HUES48 (cell line): ENCODE results near the gene LYPD4.
A peak's percentile ranks its signal among the peaks of the same experiment; 100 is the strongest.

ENCODE experiments used
- H3K27ac ChIP-seq: one replicate; pipeline ENCODE4 v1.7.0; 2013; ENCODE audit warnings: low read depth, low read length, inconsistent platforms
- H3K27me3 ChIP-seq: 2 replicates; pipeline ENCODE4 v1.6.1; 2013; ENCODE audit warnings: mild to moderate bottlenecking, low read length; ENCODE audit not compliant: control insufficient read depth, insufficient read depth
- H3K36me3 ChIP-seq: 2 replicates; pipeline ENCODE4 v1.6.1; 2013; ENCODE audit warnings: low read length; ENCODE audit not compliant: control insufficient read depth, insufficient read depth
- H3K4me1 ChIP-seq: 2 replicates; pipeline ENCODE4 v1.6.1; 2013; ENCODE audit warnings: mild to moderate bottlenecking, low read length; ENCODE audit not compliant: control insufficient read depth, insufficient read depth
- H3K4me3 ChIP-seq: 2 replicates; pipeline ENCODE4 v1.5.1; 2013; ENCODE audit warnings: mild to moderate bottlenecking, low read depth, low read length
- H3K9ac ChIP-seq: 2 replicates; pipeline ENCODE4 v1.6.1; 2013; ENCODE audit warnings: mild to moderate bottlenecking, low read depth, low read length, moderate library complexity
- H3K9me3 ChIP-seq: 2 replicates; pipeline ENCODE4 v1.6.1; 2013; ENCODE audit warnings: low read length; ENCODE audit not compliant: control insufficient read depth, insufficient read depth

LYPD4 gene

GRCh38 chr19:41844601-41845000 is at the start of gene LYPD4:
LYPD4 (minus strand) TSS chr19:41844683; CDS start chr19:41839285, 5,398 bp downstream.
- no peak within 1 kb of the TSS for H3K27ac ChIP-seq
- H3K4me3 ChIP-seq: no peak within 1 kb of the TSS
- H3K9me3 ChIP-seq: no peaks in the 10 kb centered on the region
- H3K27me3 ChIP-seq: no peaks in the 10 kb centered on the region
- H3K9ac ChIP-seq: no peak within 1 kb of the TSS
- H3K4me1 ChIP-seq: no peaks in the 10 kb centered on the region
- H3K36me3 ChIP-seq: no peaks in the 10 kb centered on the region

GRCh38 chr19:41893899-41894298 is 49.4 kb upstream of the LYPD4 start:
- H3K4me1 ChIP-seq: no peaks in the 10 kb centered on the region
- no peak overlapping the region for H3K9ac ChIP-seq
- H3K27me3 ChIP-seq: no peaks in the 10 kb centered on the region
- H3K9me3 ChIP-seq: no peaks in the 10 kb centered on the region
- H3K27ac ChIP-seq: no peak overlapping the region
- peaks cover 24% of the 10 kb centered on the region for H3K36me3 ChIP-seq
- no peak overlapping the region for H3K4me3 ChIP-seq

- Histone ChIP-seq H3K27me3 (no peaks in the 10 kb centered on the region), H3K4me1 (peaks cover 11% of the 10 kb centered on the region)
These were observed 47.9 kb upstream of the LYPD4 start for GRCh38 chr19:41892173-41892902.

GRCh38 chr19:41890936-41891335 is 46.5 kb upstream of the LYPD4 start:
- H3K36me3 ChIP-seq: peaks cover 13% of the 10 kb centered on the region
- no peaks in the 10 kb centered on the region for H3K9me3 ChIP-seq
- no peak overlapping the region for H3K4me3 ChIP-seq
- H3K27me3 ChIP-seq: no peaks in the 10 kb centered on the region
- H3K9ac ChIP-seq: no peak overlapping the region
- no peak overlapping the region for H3K27ac ChIP-seq
- peaks cover 18% of the 10 kb centered on the region for H3K4me1 ChIP-seq

More at GRCh38 chr19:41892173-41892902, 47.9 kb upstream of the LYPD4 start:
- Histone ChIP-seq H3K27ac (no peak overlapping the region), H3K9me3 (no peaks in the 10 kb centered on the region), H3K36me3 (peaks cover 15% of the 10 kb centered on the region), H3K9ac (no peak overlapping the region), H3K4me3 (no peak overlapping the region)

- Histone ChIP-seq H3K27me3 (no peaks in the 10 kb centered on the region), H3K9me3 (no peaks in the 10 kb centered on the region), H3K9ac (no peak overlapping the region), H3K36me3 (peaks cover 4% of the 10 kb centered on the region), H3K4me3 (no peak overlapping the region), H3K4me1 (peaks cover 18% of the 10 kb centered on the region), H3K27ac (no peak overlapping the region)
These were observed 45.4 kb upstream of the LYPD4 start for GRCh38 chr19:41889896-41890295.

GRCh38 chr19:41888926-41889325 is 44.4 kb upstream of the LYPD4 start:
- H3K27me3 ChIP-seq: no peaks in the 10 kb centered on the region
- peaks cover 21% of the 10 kb centered on the region for H3K4me1 ChIP-seq
- no peak overlapping the region for H3K4me3 ChIP-seq
- no peaks in the 10 kb centered on the region; the same call in 1 of the 2 replicates for H3K36me3 ChIP-seq
- no peak overlapping the region for H3K9ac ChIP-seq
- H3K9me3 ChIP-seq: no peaks in the 10 kb centered on the region
- no peak overlapping the region for H3K27ac ChIP-seq

- Histone ChIP-seq H3K9me3 (no peaks in the 10 kb centered on the region), H3K9ac (no peak overlapping the region), H3K36me3 (no peaks in the 10 kb centered on the region; the same call in 1 of the 2 replicates), H3K4me1 (peaks cover 21% of the 10 kb centered on the region), H3K27ac (peak overlapping the region; percentile 77), H3K4me3 (no peak overlapping the region), H3K27me3 (peaks cover 5% of the 10 kb centered on the region; the same call in 1 of the 2 replicates)
These were observed 43.4 kb upstream of the LYPD4 start for GRCh38 chr19:41887711-41888382.

- Histone ChIP-seq H3K27ac (peak overlapping the region; percentile 77), H3K36me3 (no peaks in the 10 kb centered on the region; the same call in 1 of the 2 replicates), H3K9ac (no peak overlapping the region), H3K4me1 (peaks cover 27% of the 10 kb centered on the region), H3K27me3 (peaks cover 13% of the 10 kb centered on the region), H3K4me3 (no peak overlapping the region), H3K9me3 (no peaks in the 10 kb centered on the region)
These were observed 42.6 kb upstream of the LYPD4 start for GRCh38 chr19:41886761-41887710.

GRCh38 chr19:41883821-41884733 is 39.6 kb upstream of the LYPD4 start:
- H3K27me3 ChIP-seq: peaks cover 26% of the 10 kb centered on the region
- H3K4me1 ChIP-seq: peaks cover 27% of the 10 kb centered on the region
- no peaks in the 10 kb centered on the region for H3K9me3 ChIP-seq
- peak overlapping the region; percentile 61; the same call in 1 of the 2 replicates for H3K9ac ChIP-seq
- peak overlapping the region; percentile 92 for H3K4me3 ChIP-seq
- H3K27ac ChIP-seq: peak overlapping the region; percentile 33
- no peaks in the 10 kb centered on the region; the same call in 1 of the 2 replicates for H3K36me3 ChIP-seq

- H3K36me3 ChIP-seq: no peaks in the 10 kb centered on the region
- H3K4me3 ChIP-seq: peak overlapping the region; percentile 62
- H3K4me1 ChIP-seq: peaks cover 27% of the 10 kb centered on the region
- H3K27me3 ChIP-seq: peaks cover 26% of the 10 kb centered on the region
- no peak overlapping the region for H3K27ac ChIP-seq
- no peak overlapping the region for H3K9ac ChIP-seq
- H3K9me3 ChIP-seq: no peaks in the 10 kb centered on the region
These were observed 39.0 kb upstream of the LYPD4 start for GRCh38 chr19:41883463-41883820.
